GM08714 (cell line): Measurements from ENCODE around the gene CPNE1.
"Not testable (repeated sequence)": the region's sequence is repeated elsewhere in the genome, so short reads cannot be mapped to it uniquely, and the experiment has no call there.

ENCODE experiments used
- H3K4me3 ChIP-seq: fragments of 200-500 bp; sonication (Bioruptor generic); 2 replicates; pipeline ENCODE4 v1.5.1; 2014; ENCODE audit warnings: mild to moderate bottlenecking, low read length, inconsistent platforms
- ZNF274 ChIP-seq: IDR thresholded peaks from 2 replicates; pipeline ENCODE4 v1.6.1; 2012; ENCODE audit warnings: mild to moderate bottlenecking, low read depth, low read length

The CPNE1 gene

DNA sequence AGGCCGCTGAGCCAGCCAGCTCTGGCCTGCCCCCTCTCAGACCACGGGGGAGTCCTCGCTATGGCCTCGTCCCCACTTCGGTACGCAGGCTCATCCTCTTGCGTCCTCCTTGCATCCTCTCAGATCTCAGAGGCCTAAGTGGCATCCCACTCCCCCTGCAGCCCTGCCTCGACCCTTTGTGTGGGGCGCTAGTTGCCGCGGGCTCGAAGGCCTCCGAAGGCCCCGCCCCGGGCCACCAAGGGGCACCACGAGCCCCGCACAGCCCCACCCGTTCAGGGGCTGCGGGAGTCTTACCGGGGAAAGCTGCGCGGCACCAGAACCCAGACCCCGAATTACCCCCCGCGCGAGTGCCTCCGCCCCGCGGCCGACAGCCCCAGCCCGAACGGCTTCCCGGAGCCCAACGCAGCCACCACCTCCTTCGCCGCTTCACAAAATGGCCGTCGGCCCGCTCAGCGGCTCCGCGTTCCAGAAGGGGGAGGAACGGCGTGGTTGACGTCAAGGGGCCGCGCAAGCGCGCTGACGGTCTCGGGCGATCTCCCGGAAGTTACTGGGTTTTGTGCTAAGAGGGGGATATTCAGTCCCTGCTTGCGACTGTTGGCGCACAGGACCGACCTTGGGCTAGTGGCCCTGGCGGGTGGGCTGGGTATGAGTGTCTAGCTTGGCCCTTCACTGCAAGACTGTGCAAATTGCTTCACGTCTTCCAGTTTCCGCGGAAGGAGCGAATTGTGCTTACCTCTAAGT lies at the start of gene CPNE1, which contains the start of gene RBM12:
Gene CPNE1 (minus strand): TSS at position 435 of the 741 bp plus-strand sequence. CDS start 31,977 bp downstream, outside the sequence.
Gene RBM12 (minus strand): TSS at position 435 of the 741 bp plus-strand sequence. CDS start 9,578 bp downstream, outside the sequence.
- H3K4me3 ChIP-seq = peak within 1 kb of the TSS; percentile 80

GRCh38 chr20:35714127-35714526 lies 49.4 kb upstream of the CPNE1 start:
- no peak overlapping the region for H3K4me3 ChIP-seq
- no peak for TF ChIP-seq ZNF274

More for the DNA sequence above, at the start of gene CPNE1, which contains the start of gene RBM12:
- no peak for TF ChIP-seq ZNF274

GRCh38 chr20:35713120-35713519 lies 48.4 kb upstream of the CPNE1 start:
- H3K4me3 ChIP-seq = not testable (repeated sequence)

DNA sequence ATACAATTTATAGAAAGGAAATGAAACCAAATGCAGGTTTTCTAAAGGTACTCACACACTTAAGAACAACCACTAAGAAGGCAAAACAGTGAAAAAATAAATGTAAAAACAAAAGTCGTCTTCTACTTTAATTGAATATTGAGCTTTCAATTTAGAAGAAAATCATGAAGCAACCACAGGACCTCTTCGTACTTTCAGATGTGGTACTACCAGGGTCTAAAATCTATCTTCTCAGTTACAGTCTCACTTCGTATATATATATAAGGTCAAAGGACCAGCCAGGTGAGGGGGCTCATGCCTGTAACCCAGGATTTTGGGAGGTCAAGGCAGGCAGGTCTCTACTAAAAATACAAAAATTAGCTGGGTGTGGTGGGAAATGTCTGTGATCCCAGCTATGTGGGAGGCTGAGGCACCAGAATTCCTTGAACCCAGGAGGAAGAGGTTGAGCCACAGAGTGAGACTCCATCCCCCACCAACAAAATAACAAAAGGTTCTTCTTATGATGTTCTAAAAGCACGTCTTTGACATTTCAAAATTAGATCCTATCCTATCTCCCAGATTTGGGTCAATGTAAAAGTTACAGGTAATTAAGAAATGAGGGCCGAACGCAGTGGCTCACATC lies 47.0 kb upstream of the CPNE1 start:
- H3K4me3 ChIP-seq = no peak overlapping the region
- TF ChIP-seq ZNF274 = no peak

DNA sequence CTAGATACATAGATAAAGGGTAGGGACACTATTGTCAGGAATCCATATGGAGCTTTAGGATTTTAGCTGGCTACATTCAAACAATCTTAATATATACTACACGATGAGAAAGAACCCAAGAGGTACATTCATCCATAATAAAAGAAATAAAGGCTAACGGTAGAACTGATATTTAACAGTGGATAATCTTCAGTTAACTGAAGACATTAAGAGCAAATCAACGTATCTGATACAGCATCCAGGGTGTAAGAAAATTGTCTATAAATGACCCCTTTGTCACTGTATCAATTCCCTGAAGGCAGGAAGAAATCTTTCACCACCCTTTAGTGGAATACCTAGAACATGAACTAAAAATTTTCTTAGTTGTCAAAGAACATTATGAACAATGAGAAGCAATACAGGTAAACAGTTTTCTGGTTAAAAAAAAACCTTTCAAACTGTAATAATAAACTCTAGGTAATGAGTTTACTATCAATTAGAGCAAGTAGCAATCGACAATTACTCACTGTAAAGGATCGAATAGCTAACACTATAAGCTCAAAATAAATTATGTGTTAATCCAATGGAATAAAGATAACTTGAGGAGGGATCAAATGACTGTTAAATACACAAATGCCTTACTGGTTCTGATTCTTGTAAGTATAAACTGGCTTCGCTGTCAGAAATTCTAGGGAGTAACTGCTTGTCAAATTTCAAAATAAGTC lies 46.3 kb upstream of the CPNE1 start:
- TF ChIP-seq ZNF274 = no peak

DNA sequence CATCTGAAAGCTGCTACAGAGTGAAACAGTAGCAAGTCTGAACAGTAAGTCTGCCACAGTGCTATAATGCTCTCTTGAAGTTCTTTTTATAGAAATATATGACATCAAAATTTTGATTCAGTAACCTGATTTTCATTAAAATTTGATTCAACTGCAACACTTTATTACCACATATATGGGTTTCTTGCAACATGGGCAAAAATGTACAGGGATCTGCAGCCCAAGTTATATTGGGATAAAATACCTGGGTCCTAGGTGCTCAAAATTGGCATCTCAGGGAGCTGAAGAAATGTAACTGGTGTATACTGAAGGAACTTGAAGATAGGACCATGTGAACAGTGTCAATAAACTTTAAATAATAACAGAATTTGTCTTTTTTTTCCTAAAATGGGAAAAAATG lies 45.3 kb upstream of the CPNE1 start:
- TF ChIP-seq ZNF274 = no peak
- no peak overlapping the region for H3K4me3 ChIP-seq

More for the DNA sequence above, 46.3 kb upstream of the CPNE1 start:
- H3K4me3 ChIP-seq = no peak overlapping the region

DNA sequence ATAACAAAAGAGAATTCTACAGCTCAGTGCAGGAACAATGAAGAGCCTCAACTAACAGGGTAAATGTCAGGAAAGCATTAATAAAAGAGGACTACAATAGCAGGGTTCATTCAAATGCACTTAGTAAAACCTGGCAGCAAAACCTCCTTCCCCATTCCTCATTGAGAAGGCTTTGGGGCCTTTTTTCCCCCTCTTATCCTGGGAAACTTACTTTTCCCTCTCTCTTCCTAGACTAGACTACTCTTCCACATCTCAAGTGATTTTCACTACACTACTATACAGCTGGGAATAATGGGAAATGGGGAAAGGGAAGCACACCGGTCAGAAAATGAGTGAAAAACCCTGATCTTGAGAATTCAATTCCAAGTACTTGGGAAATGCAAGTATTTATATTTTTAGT lies 44.6 kb upstream of the CPNE1 start:
- TF ChIP-seq ZNF274 = no peak
- H3K4me3 ChIP-seq = no peak overlapping the region

- H3K4me3 ChIP-seq = no peak overlapping the region
- no peak for TF ChIP-seq ZNF274
Measured at GRCh38 chr20:35708502-35708901, 43.8 kb upstream of the CPNE1 start.

DNA sequence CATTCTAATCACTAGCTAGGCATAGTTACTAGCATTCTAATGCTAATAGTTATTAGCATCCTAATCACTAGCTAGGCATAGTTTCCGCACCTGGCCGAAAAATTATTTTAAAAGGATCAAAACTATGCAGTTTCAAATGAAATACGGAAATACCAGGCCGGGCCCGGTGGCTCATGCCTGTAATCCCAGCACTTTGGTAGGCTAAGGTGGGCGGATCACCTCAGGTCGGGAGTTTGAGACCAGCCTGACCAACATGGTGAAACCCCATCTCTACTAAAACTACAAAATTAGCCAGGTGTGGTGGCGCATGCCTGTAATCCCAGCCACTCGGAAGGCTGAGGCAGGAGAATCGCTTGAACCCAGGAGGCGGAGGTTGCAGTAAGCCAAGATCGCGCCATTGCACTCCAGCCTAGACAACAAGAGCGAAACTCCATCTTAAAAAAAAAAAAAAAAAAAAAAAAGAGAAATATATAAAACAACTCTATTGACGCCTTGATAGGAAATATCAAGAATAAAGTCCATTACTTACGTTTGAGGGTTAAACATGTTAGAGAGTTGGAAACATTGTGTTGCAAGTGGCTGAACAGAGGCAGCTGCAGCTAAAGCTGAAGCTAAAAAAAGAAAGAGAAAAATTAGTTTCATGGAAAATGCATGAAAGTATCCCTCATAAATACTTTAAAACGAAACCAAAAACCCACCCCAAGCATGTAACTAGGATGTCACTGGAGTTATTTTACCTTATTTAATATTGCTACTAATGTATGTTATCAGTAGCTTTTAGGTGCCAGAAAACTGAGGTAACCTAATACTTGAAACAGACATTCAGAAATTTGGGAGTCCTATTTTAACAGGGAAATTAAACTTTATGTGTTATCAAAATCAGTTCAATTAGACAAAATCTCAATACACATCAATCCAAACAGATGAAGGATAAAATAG lies 42.2 kb upstream of the CPNE1 start:
- not testable (repeated sequence) for H3K4me3 ChIP-seq

- not testable (repeated sequence) for H3K4me3 ChIP-seq
Measured at GRCh38 chr20:35705894-35706293, 41.2 kb upstream of the CPNE1 start.

DNA sequence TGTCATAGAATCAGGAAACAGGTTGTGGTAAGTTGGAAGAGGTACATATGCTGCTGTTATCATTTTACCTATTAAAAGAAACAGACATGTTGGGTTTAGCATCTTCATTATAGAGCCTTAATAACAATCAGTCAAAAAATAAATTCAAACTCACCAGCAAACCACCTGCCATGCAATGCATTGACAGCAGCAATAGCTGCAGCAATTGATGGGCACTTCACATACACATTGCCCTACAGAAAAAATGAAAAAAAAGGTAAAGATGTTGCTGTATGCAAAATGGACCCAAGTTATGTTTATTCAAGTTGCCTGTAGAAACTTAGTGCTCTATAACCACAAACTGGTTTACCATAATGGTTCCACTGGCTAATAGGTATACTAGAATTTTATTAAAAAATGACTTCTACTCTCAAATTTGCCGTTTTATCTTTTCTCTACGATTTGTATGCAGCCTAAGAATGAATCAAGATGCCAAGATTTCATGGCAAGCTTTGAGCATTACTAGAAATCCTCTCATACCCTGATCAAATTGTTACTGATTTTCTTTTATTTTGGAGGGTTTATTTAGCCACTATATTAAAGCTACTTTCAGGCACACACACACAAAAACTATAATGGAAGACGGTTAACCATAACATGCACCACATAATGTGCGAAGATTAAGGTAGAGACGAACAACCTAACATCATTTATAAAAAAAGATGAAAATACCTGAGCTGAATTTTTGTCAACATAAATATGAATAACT lies 40.0 kb upstream of the CPNE1 start:
- no peak for TF ChIP-seq ZNF274
- H3K4me3 ChIP-seq = no peak overlapping the region

DNA sequence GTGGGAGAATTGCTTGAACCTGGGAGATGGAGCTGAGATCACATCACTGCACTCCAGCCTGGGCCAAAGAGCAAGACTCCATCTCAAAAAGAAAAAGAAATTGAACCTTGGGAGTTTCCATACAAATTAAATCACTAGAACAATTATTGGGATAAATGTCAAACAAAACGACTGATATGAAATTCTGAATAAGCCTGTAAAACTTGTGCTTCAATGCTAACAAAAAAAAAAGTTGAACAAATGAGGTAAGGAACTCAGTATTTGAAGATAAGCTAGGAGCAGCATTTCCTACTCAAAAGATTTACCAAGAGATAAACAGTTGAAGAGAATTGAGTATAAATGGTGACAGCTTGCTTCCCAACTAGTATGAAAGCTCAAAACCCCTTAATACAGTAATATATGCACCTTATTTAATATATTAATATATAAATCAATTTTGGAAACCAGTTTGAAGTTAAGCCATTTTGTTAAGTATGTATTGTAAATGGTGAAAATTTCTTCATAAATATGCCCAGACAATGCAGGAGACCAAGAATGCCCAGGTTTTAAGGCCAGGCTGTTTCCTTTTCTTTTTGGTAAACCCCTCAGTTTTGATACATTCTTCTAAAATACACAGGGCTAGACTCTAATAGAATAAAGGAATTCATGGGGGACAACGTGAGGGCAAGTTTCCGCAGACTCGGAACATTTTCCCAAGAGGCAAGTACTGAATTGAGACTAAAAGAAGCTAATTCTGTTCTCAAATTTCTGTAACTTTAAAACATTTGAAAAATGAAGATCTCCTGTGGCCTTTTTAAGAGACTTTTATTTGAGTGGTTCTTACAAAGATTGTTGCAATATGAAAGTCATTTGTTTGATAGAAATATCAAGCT lies 38.4 kb upstream of the CPNE1 start:
- TF ChIP-seq ZNF274 = no peak
- no peak overlapping the region for H3K4me3 ChIP-seq
